Measurements from ENCODE around the gene USP34.
"Not testable (repeated sequence)": the region's sequence is repeated elsewhere in the genome, so short reads cannot be mapped to it uniquely, and the experiment has no call there.

Gene USP34

DNA sequence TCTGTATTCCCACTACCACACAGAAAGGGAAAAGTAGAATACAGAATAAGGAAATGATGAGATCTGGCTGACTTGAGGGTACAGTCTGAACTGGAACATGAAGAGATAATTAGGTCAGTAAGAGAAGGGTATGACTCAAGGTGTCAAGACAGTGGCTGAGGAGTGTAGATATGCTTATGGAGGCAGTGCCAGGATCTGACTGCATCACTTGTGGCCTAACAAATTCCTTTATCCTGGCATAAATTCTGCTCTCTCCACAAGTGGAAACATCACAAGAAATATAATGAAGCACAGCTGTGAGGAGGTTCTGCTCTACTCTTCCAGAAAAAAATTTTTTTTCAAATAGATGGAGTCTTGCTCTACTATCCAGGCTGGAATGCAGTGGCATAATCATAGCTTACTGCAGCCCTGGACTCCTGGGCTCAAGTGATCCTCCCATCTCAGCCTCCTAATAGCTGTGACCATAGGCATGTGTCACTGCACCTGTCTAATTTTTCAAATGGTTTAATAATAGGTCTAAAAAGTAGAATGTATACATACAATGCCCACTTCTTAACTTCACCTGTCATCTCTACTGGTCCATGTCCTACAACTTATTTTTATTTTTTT lies 223.6 kb downstream of the USP34 start:
- DNase-seq (ENCODE audit: low spot score): no peak

DNA sequence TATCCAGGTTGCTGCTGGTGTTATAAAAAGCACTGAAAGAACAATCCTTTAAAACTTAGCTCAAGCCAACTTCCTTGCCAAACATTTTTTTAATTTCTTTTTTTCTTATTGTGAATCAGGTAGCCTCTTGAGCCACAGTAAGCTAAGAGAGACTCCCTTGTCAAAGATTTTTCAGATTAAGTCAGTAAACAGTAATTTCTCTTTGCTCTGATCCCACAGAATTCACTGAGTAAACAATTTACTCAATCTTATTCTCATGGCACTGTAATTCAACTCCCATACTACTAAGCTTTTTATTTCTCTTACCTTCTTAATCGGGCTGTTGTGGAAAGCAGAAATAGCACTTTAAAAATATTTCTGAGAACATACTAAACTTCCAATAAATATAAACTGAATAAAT lies 226.2 kb downstream of the USP34 start:
- no peak for DNase-seq (ENCODE audit: low spot score)

DNA sequence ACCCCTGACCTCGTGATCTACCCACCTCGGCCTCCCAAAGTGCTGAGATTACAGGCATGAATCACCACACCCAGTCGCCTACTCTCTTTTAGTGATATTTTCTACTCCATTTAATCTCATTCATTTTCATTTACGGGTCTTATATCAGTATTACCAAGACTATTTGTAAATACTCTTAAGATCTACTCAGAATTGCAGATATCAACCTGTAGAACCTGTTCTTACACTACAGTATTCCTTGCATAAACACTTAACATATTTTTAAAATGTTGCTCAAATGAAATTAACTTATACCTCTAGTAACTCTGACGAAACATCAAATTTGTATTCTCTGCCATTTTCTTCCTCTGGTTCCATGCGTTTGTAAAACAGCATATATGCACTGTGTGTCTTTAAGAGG lies 229.6 kb downstream of the USP34 start:
- no peak for DNase-seq (ENCODE audit: low spot score)

DNA sequence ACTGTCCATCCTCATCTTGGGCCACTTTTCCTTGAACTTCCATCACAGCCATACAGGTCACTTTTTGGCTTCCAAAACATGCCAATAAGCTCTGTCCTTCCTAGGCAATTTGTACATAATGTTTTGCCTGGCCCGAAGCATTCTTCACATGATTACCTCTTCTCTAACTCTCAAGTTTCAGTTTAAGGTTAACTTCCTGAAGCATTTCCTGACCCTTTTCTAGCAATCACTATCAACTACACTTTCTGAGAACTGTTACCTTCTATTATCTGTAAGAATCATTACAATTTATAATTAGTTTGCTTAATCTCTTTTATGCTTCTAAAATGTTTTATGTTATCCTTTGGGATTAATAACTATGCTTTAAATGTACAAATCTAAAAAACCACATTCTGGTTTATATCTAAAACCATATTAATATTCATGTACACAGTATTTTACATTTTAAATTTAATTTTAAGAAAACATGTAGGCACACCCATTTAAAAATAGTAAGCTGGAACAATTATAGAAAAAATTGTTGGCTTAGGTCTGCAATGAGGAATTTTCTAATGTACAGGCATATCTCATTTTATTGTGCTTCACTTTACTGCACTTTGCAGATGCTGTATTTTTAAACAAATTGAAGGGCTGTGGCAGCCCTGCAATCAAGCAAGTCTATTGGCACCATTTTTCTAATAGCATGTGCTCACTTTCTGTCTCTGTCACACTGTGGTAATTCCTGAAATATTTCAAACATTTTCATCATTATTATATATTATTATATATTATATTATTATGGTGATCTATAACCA lies 232.5 kb downstream of the USP34 start:
- DNase-seq (ENCODE audit: low spot score): peak; percentile 18

DNA sequence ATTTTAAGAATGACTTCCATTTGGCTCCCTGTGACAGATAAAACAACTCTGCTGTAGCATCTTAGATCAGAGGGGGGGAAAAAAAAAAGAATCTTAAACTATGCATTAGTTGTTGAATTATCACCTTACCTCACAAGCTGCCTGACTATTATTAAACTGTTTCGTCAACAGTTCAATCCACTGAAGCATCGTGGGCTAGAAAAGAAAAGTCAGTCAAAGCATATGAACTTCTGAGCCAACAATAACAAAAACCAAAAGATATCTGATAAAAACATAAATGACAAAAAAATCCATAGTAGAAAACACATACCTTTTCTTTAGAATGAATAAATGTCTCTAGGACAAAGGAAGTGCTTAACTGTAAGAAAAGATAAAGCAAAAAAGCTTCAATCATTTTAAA lies 235.2 kb downstream of the USP34 start:
- no peak for DNase-seq (ENCODE audit: low spot score)

DNA sequence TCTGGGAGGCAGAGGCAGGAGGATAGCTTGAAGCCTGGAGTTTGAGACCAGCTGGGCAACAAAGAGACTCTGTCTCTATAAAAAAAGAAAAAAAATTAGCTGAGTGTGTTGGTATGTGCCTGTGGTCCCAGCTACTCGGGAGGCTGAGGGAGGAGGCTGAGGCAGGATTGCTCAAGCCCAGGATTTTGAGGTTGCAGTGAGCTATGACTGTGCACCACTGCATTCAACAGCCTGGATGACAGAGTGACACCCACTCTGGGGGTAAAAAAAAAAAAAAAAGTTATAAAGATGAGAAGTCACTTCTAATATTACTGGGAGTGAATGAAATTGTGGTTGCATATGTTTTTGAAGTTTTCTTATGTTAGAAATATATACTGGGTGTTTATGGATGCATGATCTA lies 237.3 kb downstream of the USP34 start:
- DNase-seq (ENCODE audit: low spot score): no peak

DNA sequence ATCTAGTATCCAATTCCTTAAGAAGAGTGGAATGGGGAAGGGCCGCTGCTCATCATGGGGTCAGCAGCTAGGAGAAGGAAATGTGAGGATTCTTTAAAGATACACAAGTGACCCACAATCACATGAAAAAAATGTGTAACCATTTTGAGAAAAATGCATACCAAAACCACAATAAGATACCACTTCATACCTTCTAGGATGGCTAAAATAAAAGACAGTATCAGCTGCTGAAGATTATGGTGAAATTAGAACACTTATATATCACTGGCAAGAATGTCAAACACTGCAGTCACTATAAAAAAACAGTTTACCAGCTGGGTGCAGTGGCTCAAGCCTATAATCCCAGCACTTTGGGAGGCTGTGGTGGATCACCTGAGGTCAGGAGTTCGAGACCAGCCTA lies 241.0 kb downstream of the USP34 start:
- DNase-seq (ENCODE audit: low spot score): no peak

DNA sequence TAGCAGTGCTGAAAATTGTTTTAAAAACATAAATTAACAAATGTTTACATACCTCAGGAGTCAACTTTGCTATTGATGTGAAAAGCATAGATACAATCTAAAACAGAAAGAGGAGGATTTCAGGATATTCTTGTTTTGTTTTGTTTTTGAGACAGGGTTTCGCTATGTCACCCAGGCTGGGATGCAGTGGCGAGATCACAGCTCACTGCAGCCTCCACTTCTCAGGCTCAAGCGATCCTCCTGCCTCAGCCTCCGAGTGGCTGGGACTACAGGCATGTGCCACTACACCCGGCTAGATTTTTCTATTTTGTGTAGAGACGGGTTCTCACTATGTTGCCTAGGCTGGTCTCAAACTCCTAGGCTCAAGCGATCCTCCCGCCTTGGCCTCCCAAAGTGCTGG lies 248.3 kb downstream of the USP34 start:
- no peak for DNase-seq (ENCODE audit: low spot score)

DNA sequence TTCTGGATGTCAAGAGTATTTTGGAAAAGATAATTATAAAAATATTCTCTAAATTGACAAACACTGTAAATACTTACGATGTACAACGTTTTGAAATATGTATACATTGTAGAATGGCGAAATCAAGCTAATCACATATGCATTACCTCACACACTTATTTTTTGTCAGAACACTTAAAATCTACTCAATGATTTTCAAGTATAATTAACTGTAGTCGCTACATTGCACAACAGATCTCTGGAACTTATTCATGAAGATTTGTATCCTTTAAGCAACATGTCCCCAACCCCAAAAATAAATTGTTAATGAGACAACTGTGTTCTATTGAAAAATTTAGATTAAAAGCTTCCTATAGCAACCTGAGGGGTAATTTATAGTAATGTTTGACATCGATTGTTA lies 249.1 kb downstream of the USP34 start:
- no peak for DNase-seq (ENCODE audit: low spot score)

DNA sequence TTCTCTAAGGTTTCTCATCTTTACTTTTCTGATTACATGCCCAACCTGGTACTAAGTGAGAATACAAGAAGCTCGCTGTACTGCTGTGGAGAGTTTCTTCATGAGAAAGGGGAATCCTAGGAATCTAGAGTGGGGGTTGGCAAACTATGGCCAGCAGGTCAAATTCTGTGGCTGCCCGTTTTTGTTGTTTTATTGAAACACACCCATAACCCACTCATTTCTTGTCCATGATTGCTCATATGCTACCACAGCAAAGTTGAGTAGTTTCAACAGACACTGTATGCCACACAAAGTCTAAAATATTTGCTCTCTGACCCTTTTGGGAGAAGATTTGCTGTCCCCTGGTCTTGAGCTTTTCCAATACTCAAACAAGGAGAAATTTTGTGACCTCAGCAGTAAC lies 250.1 kb downstream of the USP34 start:
- DNase-seq (ENCODE audit: low spot score): no peak

DNA sequence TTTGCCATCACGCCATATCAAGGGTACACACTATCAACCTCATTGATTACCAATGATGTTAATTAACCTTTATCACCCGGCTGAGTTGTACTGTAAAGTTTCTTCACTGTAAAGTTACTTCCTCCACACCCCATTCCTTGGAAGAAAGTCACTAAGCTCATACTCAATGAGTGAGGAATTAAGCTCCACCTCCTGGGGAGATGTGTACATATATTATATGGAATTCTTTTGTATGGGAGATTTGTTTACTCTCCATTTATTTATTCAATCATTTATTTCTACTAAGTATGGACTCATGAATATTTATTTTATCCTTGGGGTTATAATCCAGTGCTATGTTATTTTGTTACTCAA lies 252.1 kb downstream of the USP34 start:
- no peak for DNase-seq (ENCODE audit: low spot score)

DNA sequence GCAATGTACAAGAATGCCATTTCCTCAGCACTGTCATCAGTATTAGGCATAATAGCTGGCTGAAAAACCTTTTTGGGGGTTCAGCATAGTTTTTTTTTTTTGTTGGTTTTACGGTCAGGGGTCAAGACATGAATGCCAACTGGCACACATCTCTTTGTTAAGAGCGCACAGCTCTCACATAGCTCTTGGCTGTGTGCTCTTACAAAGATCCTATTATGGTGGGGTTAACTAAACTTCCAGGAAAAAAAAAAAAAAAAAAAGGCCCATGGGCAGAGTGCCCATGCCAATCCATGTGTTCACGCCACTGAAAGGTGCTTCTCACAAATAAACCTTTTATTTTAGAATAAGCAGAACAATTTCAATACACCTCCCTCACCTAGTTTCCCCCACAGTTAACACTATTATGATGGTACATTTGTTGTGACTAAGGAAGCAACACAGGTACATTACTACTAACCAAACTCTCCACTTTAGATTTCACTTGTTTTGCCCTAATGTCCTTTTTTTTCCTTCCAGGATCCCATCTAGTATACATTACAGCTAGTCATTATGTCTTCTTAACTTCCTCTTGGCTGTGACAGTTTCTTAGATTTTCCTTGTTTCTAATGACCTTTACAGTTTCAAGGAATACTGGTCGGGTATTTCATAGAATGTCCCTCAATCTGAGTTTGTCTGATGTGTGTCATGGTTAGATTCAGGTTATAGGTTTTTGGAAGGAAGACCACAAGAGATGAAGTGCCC lies 252.6 kb downstream of the USP34 start:
- DNase-seq (ENCODE audit: low spot score): no peak

DNA sequence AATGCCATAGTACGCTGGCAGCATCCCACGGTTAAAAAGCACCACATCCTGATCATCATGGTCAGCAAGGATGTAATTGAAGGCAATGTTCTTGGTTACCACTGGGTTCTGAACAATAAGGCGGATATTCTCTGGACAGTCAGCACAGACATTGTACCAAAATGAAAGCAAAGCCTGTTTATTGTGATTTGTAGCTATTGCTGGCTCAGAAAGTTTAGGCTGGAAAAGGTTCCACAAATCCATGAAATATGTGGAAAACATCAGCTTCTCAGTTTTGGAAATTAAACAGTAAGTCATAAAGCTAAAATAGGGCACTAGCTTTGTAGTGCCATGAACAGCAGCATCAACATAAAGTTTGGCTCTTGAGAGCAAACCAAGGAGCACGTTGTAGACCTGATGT lies 256.7 kb downstream of the USP34 start:
- DNase-seq (ENCODE audit: low spot score): no peak

DNA sequence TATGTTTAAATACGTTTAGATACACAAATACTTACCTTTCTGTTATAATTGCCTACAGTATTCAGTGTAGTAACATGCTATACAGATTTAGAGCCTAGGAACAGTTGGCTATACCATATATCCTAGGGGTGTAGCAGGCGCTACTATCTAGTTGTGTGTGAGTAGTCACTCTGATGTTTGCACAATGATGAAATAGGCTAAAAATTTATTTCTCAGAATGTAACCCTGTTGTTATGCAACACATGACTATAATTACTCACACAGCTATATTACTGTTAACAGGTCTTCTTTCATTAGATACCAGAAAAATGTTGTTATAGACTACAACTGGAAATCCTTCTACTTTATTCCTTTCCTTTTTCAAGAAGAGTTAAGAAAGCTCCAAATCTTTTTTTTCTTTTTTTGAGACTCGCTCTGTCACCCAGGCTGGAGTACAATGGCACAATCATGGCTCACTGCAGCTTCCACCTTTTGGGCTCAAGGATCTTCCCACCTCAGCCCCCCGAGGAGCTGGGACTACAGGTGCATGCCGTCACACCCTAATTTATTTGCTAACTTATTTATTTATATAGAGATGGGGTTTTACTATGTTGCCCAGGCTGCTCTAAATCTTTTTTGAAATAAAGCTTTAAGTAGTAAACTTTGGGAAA lies 260.4 kb downstream of the USP34 start:
- DNase-seq (ENCODE audit: low spot score): no peak

DNA sequence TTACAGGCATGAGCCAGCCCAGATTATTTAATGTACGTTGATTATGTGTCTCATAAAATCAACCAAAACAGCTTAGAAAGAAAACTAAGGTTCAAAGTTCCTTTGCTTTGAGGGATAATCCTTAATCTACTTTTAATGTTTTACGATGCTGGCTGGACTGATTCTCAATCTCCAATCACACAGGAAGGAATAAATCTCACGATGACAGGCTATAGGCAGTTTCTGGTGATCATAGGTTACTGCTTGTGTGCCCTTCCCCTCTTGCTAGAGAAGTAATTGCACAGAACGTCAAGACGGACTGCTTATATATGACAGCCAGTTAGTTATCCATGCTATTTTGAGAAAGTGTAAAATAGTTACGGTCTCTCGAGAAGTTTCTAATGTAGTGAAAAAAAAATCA lies 265.8 kb downstream of the USP34 start:
- no peak for DNase-seq (ENCODE audit: low spot score)

DNA sequence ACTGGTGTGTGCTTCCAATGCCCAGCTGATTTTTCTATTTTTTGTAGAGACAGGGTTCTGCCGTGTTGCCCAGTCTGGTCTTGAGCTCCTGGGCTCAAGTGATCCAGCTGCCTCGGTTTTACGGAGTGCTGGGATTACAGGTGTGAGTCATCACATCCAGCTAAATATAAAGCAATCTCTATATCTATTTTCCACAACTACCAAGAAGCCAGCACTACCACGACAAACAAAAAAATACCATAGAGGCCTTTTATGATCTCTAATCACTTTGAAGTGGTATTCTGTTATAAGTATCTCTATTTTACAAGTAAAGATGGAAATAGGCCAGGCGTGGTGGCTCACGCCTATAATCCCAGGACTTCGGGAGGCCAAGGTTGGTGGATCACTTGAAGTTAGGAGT lies 274.2 kb downstream of the USP34 start:
- no peak for DNase-seq (ENCODE audit: low spot score)

DNA sequence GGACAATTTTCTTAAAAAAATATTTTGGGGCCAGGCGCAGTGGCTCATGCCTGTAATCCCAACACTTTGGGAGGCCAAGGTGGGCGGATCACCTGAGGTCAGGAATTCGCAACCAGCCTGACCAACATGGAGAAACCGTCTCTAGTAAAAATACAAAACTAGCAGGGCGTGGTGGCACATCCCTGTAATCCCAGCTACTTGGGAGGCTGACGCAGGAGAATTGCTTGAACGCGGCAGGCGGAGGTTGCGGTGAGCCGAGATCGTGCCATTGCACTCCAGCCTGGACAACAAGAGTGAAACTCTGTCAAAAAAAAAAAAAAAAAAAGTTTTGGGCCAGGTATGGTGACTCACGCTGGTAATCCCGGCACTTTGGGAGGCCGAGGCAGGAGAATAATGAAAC lies 276.2 kb downstream of the USP34 start:
- not testable (repeated sequence) for DNase-seq (ENCODE audit: low spot score)

DNA sequence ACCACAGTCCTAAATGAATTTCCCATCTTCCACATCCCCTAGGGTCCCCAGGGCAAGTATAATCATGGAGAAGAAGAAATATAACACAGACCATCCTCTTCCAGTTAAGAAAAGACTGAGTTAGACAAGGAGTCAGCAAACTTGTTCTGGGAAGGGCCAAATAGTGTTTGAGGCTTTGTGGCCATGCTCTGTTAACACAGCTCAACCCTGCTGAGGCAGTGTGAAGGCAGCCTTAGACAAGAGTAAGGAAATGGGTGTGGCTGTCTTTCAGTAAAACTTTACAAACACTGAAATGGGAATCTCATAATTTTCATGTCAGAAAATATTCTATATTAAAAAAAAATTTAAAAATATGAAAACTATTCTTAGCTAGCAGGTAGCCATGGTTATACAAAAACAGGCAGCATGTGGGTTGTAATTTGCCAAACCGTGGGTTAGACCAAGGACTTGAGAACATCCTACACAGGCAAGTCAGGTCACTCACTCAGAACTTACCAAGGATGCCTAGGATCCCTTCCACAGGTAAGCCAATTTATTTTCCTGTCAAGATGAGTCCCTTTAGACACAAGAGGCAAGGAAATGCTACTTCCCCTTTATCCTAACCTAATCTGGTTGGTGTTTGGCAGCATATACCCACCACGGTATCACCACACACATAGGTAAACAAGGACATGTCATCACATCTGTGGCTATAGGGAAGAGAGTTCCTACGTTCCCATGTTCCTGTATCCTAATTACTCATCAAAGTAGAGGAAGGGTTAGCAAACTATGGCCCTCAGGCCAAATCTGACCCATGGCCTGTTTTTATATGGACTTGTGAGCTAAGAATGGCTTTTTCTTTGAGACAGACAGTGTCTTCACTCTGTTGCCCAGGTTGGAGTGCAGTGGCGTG lies 277.0 kb downstream of the USP34 start:
- DNase-seq (ENCODE audit: low spot score): peak; percentile 20

DNA sequence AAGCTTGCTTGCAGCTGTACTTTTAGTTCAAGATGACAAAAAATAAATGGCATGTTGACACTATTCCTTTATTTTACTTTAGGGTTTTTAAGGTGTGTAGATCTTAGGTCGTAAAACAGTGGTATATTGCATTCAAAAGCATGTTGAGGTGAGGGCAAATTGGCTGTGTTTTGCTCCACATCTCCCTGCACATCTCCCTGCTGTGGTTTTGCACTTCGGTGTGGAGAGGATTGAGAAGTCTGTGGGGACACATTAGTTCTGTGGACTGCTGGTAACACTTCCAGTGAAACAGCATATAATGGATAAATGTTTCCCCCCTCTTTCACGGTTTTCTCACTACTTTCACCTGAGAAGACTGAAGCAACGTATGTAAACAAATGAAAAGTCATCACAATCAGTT lies 283.8 kb downstream of the USP34 start:
- no peak for DNase-seq (ENCODE audit: low spot score)

DNA sequence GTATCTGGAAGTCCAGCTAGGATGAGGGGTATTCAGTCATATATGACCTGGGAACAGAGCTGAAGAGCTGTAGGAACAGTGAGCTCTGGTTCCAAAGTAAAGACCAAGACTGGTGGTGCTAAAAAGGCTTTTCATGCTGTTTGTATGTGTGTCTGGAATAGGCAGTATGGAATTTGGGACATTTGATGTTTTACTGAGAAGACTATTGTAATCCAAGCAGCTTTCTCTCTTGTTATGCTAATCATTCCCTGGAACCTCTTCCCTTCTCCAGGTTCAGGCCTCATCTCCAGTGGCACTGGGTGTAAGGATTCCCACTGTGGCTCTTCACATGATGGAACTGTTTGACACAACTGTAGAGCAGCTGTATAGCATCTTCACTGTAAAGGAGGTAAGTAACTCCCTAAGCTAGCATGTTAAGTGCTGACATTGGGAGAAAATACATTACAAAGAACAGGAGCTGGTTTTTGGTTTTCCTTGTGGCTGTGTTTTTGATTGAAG lies 285.6 kb downstream of the USP34 start:
- no peak for DNase-seq (ENCODE audit: low spot score)

DNA sequence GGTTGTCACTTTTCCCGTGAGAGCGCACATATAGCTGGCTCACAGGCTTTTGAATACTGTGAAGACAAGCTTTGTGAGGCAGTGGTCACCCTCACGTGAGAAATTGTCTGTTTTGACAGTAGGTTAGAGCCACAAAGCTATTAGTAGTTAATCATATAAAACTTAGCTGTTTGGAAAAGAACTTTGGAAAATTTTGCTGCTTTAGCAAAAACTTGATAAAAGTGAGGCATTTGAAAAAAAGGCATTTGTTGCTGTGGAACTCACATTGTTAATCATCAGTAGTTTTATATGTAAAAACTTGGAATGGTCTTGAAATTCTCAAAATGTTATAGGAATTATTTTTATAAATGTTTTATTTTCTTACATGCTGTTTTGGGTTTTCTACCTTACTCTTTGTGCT lies 286.6 kb downstream of the USP34 start:
- DNase-seq (ENCODE audit: low spot score): no peak

DNA sequence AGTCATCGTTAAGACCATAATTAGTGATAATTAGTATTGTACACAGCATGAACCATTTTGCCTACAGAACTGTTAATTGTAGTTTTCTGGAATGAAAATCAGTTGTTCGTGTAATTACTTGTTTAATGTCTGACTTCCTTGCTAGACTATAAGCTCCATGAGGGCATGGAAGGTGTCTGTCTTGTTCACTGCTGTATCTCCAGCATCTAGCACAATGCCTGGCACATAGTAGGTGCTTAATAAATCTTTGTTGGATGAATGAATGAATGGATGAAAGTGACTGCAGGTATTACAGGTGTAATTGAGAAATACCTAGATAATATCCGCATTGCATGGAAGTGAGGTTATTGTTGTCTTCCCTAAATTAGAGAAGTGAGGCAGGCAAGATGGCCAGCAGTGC lies 287.1 kb downstream of the USP34 start:
- DNase-seq (ENCODE audit: low spot score): no peak
